T-helper 22 cell (primary cell): ENCODE measurements around the gene HERC2.
"Not testable (repeated sequence)": the region's sequence is repeated elsewhere in the genome, so short reads cannot be mapped to it uniquely, and the experiment has no call there.

Experiments used
- DNase-seq: peaks from one replicate; pipeline ENCODE4 v3.0.0-alpha.2; 2020; ENCODE audit warnings: low read depth

HERC2 gene

DNA sequence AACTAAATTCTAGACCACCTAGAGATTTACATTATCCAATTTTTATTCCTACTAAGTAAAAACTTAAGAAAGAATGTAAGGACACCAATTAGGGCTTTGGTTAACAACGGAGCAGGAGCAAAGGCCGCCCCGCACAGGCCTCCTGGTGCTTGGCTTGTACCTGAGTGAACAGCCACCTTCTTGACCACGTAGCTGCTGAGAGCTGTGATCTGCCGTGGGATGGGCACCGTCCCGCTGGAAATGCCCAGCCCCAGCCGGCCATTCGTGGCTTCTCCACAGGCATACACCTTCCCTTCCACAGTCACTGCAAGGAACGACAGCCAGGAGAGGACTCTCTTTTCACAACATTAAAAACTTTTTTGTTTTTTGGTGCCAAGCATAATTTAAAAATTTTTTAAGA, 143.3 kb downstream of the HERC2 start:
- DNase-seq, result no peak

- no peak for DNase-seq
These were observed 143.7 kb downstream of the HERC2 start for GRCh38 chr15:28178290-28178689.

GRCh38 chr15:28169366-28169765, 152.6 kb downstream of the HERC2 start:
- no peak for DNase-seq

GRCh38 chr15:28168405-28169121, 153.4 kb downstream of the HERC2 start:
- not testable (repeated sequence) for DNase-seq

GRCh38 chr15:28167042-28167441, 154.9 kb downstream of the HERC2 start:
- DNase-seq, result no peak

- DNase-seq, result no peak
These were observed 156.2 kb downstream of the HERC2 start for GRCh38 chr15:28165791-28166190.

- no peak for DNase-seq
These were observed 157.1 kb downstream of the HERC2 start for GRCh38 chr15:28164876-28165275.

DNA sequence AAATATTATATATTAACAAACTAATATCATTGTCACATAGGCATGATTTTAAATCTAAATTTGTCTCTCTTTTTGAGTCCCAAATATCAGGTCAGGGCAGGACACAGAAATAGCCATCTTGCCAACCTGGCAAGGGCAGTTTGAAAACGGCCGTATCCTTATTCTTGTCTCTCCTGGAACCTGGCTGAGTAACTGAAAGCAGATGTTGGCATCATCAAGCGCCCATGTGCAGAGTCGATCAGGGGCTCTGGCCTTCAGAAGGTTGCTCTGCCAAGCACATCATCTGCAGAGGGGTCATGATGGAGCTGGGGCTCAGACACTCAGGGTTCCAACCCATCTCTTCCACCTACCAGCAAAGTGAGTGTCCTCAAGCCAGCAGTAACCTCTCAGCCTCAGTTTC, 167.7 kb downstream of the HERC2 start:
- DNase-seq, result no peak

DNA sequence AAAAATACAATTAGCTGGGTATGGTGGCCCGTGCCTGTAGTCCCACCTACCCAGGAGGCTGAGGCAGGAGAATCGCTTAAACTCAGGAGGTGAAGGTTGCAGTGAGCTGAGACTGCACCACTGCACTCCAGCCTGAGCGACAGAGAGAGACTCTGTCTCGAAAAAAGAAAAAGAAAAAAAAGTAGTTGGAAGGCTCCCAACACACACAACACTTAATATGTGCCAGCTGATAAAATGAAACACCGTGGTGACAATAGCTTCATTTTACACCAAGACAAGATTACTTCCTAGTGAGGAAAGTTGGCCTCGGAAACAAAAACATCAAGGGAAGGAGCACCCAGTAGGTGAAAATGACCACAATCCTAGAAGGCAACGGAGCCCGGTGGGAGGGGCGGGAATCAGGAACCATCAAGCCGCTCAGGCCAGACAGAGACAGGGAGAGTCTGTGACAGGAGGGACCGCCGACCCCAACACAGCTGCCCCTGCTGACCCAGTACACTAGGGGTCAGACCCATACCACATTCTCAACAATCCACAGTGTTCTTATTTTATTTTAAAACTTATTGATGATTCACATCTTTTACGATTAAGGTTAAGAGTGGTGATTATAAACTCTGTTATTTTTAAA, 168.4 kb downstream of the HERC2 start:
- DNase-seq, result no peak

DNA sequence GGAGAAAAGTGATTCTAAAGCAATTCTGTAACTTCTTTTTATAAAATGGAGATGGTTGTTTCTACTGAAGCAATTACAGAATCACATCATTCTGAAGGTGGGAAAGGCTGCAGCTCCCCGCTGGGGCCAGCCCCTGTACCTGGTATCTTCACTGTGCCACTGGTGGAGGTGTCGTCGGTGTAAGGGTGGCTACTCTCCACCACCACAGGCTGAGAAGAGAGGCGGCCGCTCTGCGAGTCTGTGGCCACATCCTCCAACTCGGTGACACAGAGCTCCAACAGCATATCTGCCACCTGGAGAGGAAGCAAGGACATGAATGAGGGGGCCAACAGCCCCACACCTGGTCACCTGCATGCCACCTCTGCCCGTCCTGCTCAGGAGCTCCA, 169.4 kb downstream of the HERC2 start:
- not testable (repeated sequence) for DNase-seq

- DNase-seq, result not testable (repeated sequence)
These were observed 170.0 kb downstream of the HERC2 start for GRCh38 chr15:28151864-28152537.

GRCh38 chr15:28147801-28148200, 174.2 kb downstream of the HERC2 start:
- DNase-seq, result no peak

- DNase-seq, result not testable (repeated sequence)
These were observed 176.6 kb downstream of the HERC2 start for GRCh38 chr15:28145419-28145818.

DNA sequence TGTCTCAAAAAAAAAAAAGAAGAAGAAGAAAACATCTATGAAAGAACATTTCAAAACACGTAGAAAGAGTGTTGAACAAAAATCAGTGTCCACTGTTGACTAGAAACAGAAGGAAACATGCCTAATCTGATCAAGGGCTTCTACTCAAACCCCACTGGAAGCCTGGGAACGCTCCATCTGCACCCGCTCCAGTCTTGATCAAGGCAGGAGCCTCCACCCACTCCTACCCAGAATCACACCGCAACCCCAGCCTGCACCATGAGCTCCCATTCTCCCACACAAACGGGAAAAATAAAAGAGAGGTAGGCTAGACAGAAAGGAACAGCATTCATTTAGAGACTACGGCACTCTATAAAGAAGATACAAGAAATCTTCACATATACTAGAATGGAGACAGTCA, 181.9 kb downstream of the HERC2 start:
- DNase-seq, result no peak

DNA sequence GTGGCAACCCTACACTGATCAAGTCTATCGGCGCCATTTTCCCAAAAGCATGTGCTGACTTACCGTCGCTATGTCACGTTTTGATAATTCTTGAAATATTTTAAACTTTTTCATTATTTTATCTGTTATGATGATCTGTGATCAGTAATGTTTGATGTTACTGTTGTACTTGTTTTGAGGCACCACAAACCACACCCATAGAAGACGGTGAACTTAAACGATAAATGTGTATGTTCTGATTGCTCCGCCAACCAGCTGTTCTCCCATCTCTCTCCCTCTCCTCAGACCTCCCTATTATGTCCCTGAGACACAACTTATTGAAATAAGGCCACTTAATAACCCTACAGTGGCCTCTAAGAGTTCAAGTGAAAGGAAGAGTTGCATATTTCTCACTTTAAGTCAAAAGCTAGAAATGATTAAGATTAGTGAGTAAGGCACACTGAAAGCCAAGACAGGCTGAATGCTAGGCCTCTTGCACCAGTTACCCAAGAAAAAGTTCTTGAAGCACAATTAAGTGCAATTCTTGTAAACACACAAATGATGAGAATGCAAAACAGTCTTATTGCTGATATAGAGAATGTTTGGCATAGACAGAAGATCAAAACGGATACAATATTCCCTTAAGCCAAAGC, 184.5 kb downstream of the HERC2 start:
- not testable (repeated sequence) for DNase-seq

DNA sequence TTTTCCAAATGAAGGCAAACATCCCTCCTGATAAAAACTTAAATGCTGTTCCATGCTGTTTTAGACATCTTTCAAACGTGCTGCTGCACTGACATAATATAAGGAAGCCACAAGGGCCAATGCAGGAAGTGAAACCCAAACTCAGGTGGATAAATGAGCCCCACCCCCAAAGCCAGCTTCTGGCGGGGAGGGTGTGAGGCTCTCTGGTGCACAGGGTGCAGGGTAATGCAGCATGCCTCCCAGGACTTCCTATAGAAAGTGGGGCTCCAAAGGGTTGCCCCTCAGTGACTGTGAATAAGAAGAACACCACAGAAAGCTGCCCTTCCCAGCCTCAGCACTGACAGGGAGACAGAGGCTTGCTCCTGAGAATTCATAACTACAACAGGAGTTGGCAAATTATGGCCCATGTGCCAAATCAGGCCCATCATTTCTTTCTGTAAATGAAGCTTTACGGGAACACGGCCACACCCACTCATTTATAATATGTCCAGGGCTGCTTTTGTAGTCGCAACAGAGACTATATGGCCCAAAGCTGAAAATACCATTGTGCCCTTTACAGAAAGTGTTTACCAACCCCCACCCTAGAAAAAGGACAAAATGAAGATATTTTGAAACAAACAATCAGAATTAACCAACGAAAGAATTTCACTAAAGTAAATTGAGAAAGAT, 185.6 kb downstream of the HERC2 start:
- not testable (repeated sequence) for DNase-seq

GRCh38 chr15:28133281-28133680, 188.7 kb downstream of the HERC2 start:
- DNase-seq, result no peak

DNA sequence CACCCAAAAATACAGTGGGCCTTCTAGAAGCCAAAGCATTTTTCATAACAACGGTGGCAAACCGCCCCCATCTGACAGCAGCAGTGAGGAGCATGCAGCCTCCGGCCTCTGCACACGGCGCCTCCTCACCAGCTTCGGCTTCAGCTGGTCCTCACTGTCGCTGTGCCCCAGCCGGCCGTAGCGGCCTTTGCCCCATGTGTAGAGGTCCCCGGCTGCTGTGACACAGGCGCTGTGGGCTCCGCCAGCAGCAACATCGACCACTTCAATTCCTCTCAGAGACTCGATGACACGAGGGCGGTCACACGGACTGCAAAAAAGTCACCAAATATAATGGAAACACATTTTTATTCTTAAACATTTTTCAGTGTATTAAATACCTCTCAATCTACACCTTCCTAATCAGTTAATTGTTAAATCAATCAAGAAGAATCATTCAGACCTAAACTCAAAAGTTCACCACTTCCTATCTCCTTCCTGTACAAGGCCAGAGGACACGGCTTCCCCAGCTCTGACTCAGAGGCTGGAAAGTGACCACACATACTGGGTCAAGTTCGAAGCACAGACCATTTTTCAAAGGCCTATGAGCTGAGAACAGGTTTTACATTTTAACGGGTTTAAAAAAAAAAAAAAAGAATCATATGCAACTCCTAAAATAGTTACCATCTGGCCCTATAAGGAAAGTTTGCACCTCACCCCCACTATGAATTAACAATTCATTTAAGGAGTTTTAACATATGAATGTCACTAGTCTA, 189.3 kb downstream of the HERC2 start:
- DNase-seq, result no peak

DNA sequence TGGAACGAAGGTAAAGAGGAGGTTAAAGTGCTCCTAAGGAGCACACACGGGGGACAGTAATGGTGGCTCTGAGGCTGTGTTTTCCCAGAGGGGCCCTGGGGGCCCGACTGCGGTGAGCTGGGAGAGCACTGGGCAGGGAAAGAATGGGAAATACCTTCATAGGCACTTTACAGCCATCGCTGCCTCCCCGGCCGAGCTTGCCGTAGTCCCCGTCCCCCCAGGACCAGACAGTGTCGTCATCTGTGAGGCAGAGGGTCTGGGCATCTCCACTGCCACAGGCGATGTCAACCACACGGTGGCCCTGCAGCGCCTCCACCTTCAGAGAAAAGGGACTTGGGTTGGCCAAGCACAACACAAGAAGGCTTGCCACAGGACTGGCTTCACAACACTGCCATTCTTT, 190.0 kb downstream of the HERC2 start:
- no peak for DNase-seq

DNA sequence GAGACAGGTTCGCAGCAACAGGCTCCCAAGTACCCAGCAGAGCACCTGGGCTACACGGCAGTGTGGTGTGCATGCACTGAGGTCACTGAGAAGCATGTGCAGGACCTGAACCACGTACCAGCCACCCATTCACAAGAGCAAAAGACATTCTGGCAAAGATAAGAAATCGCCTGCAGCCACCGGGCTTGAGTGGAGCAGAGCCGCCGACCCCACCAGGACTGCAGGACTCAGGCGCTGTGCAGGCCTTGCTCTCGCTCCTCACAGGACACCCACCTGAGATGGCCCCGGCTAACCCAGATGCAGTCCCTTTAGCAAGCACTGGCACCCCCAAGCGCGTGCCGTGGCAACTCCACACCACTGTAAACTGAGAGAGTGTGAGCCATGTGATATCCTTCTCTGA, 190.6 kb downstream of the HERC2 start:
- DNase-seq, result no peak

DNA sequence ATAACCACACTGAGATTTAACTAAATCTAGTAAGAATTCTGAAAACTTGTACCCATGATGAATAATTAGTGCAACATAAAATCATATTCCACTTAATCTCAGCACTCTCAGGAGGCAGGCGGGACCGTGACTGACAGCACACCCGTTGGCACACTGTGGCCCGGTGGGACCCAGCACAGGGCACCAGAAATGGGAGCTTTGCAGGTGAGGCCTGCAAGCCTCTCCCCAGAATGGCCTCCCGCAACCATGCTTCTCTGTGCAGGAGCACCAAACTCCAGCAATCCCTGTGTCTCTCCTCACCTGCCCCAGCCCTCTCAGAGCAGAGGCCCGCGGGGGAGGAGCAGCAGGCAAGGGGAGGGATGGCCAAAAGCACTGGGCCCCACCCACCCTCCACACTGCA, 191.3 kb downstream of the HERC2 start:
- no peak for DNase-seq
